ENCODE data around the gene ASXL3.

- TF ChIP-seq CTCF (IDR thresholded peaks at IDR 0.05) (no peak), POLR2A (IDR thresholded peaks at IDR 0.05) (no peak)
Observed at GRCh38 chr18:33745151-33745795, 167.3 kb downstream of the ASXL3 start.

All from adrenal gland (tissue), 5 donors.